Parathyroid adenoma (tissue), 2 donors: ENCODE data around the gene SLC22A17.

ENCODE experiments used
- H2AFZ ChIP-seq: fragments of 300-600 bp; sonication (generic); one replicate; pipeline ENCODE4 v1.7.0; 2017; ENCODE audit warnings: antibody characterized with exemption, mild to moderate bottlenecking
- H3K27ac ChIP-seq: fragments of 300-600 bp; sonication (generic); one replicate; pipeline ENCODE4 v1.7.0; 2017
- H3K27me3 ChIP-seq: fragments of 300-600 bp; sonication (generic); one replicate; pipeline ENCODE4 v1.7.0; 2017; ENCODE audit warnings: low read length; ENCODE audit not compliant: control insufficient read depth, insufficient read depth
- H3K36me3 ChIP-seq: fragments of 300-600 bp; sonication (generic); one replicate; pipeline ENCODE4 v1.7.0; 2017; ENCODE audit warnings: low read length; ENCODE audit not compliant: control insufficient read depth, insufficient read depth
- H3K4me1 ChIP-seq: fragments of 300-600 bp; sonication (generic); one replicate; pipeline ENCODE4 v1.7.0; 2017; ENCODE audit warnings: control low read depth
- H3K4me2 ChIP-seq: fragments of 300-600 bp; sonication (generic); one replicate; pipeline ENCODE4 v1.7.0; 2017; ENCODE audit warnings: low read length
- H3K4me3 ChIP-seq: fragments of 300-600 bp; sonication (generic); one replicate; pipeline ENCODE4 v1.7.0; 2017; ENCODE audit warnings: low read depth, low read length
- H3K79me2 ChIP-seq: fragments of 300-600 bp; sonication (generic); one replicate; pipeline ENCODE4 v1.7.0; 2017; ENCODE audit warnings: control low read depth
- H3K9ac ChIP-seq: fragments of 300-600 bp; sonication (generic); one replicate; pipeline ENCODE4 v1.7.0; 2017; ENCODE audit warnings: mild to moderate bottlenecking
- H3K9me3 ChIP-seq: fragments of 300-600 bp; sonication (generic); one replicate; pipeline ENCODE4 v1.7.0; 2017; ENCODE audit warnings: low read length; ENCODE audit not compliant: control insufficient read depth
- CTCF ChIP-seq: fragments of 300-600 bp; sonication (generic); IDR thresholded peaks from one replicate; pipeline ENCODE4 v1.7.0; 2017; ENCODE audit warnings: antibody characterized with exemption, mild to moderate bottlenecking
- donor health status: primary hyperparathyroidism.

The SLC22A17 gene

GRCh38 chr14:23385642-23386265 is 33.1 kb upstream of the SLC22A17 start:
- H2AFZ ChIP-seq = no peak overlapping the region
- no peaks in the 10 kb centered on the region for H3K36me3 ChIP-seq

DNA sequence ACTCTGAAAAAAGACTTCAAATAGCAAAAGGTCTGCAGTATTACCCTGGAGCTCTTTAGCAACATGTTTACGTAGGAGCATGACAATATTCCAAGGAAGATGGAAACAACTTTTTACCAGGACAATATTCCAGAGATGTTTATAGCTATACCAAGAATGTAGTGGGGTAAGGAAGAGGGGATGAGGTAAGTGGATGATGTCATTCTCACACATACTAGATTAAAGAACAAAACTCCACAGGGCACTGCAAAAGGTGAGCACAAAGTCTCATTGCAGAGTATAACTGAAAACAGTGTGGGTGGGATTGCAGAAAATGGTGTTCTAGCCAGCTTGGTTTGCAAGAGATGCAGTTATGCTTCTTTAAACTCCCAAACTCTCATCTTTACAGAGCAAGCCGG is 32.6 kb upstream of the SLC22A17 start:
- Histone ChIP-seq H3K27me3 (no peaks in the 10 kb centered on the region), H3K9ac (no peak overlapping the region), H3K4me1 (no peaks in the 10 kb centered on the region), H3K9me3 (no peaks in the 10 kb centered on the region), H3K27ac (no peak overlapping the region), H2AFZ (no peak overlapping the region), H3K4me2 (no peak overlapping the region), H3K4me3 (no peak overlapping the region), H3K79me2 (no peaks in the 10 kb centered on the region), H3K36me3 (no peaks in the 10 kb centered on the region)
- no peak for TF ChIP-seq CTCF

More at GRCh38 chr14:23385642-23386265, 33.1 kb upstream of the SLC22A17 start:
- TF ChIP-seq CTCF = no peak
- no peak overlapping the region for H3K4me2 ChIP-seq
- no peaks in the 10 kb centered on the region for H3K4me1 ChIP-seq
- H3K79me2 ChIP-seq = no peaks in the 10 kb centered on the region
- no peaks in the 10 kb centered on the region for H3K9me3 ChIP-seq
- H3K9ac ChIP-seq = no peak overlapping the region
- no peak overlapping the region for H3K4me3 ChIP-seq
- H3K27ac ChIP-seq = no peak overlapping the region
- H3K27me3 ChIP-seq = no peaks in the 10 kb centered on the region

DNA sequence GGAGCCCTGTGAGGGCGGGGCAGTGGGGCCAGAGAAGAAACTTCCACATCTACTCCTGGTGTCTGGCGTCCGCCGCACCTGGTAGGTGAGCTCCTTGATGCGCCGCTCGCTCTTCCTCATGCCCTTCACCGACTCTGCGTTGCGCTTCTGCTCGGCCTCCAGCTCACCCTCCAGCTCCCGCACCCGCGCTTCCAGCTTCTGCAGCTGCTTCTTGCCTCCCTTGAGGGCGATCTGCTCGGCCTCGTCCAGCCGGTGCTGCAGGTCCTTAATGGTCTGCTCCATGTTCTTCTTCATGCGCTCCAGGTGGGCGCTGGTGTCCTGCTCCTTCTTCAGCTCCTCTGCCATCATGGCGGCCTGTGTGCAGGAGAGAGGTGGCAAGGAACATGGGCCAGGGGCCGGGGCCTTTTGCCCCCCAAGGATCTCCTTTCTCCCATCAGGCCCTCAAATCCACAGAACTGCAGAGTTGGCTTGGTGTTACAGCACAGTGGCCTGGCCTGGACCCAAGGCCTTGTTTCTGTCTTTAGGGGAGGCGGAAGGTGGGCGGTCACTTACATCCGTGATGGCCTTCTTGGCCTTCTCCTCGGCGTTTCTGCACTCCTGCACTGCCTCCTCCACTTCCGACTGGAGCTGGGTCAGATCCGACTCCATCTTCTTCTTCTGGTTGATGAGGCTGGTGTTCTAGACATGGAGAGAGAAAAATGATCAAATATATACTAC is 31.8 kb upstream of the SLC22A17 start:
- no peaks in the 10 kb centered on the region for H3K79me2 ChIP-seq
- no peak for TF ChIP-seq CTCF
- H3K4me1 ChIP-seq = no peaks in the 10 kb centered on the region
- H3K4me3 ChIP-seq = no peak overlapping the region
- no peak overlapping the region for H3K27ac ChIP-seq
- H3K9me3 ChIP-seq = no peaks in the 10 kb centered on the region
- H2AFZ ChIP-seq = no peak overlapping the region
- no peak overlapping the region for H3K4me2 ChIP-seq
- no peaks in the 10 kb centered on the region for H3K36me3 ChIP-seq
- H3K27me3 ChIP-seq = no peaks in the 10 kb centered on the region
- no peak overlapping the region for H3K9ac ChIP-seq

- Histone ChIP-seq H3K4me2 (no peak overlapping the region), H3K4me3 (no peak overlapping the region), H3K27me3 (no peaks in the 10 kb centered on the region), H2AFZ (no peak overlapping the region), H3K4me1 (no peaks in the 10 kb centered on the region), H3K27ac (no peak overlapping the region), H3K79me2 (no peaks in the 10 kb centered on the region), H3K9me3 (no peaks in the 10 kb centered on the region), H3K9ac (no peak overlapping the region), H3K36me3 (no peaks in the 10 kb centered on the region)
- TF ChIP-seq CTCF = no peak
Observed at GRCh38 chr14:23382731-23383440, 30.2 kb upstream of the SLC22A17 start.
